HG03565 (cell line): ENCODE data around the gene CER1.

Source experiments
- ATAC-seq: cut with Tn5 transposase; IDR thresholded peaks from one replicate; pipeline ENCODE4 v1.9.1; 2021; ENCODE audit warnings: mild to moderate bottlenecking, moderate library complexity; ENCODE audit not compliant: unreplicated experiment

Gene CER1

DNA sequence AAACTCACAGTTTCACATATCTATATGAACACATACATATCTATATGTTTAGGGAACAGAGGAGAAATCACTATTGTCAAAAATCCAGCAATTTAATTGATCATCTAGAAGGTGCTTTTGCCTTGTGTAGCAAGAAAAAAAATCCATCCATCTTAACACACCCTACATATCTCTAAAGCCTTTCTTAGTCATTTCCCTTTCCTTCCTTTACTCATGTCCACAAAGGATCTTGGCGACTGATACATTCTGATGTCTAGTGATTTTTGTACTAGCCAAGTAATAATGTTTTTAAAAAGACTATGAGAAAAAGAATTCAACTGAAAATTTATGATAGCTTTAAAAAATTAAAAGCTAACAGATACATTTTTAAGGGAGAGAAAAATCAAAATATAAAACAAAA, 51.8 kb downstream of the CER1 start:
- no peak for ATAC-seq
